IPS DF 4.7 (cell line): ENCODE measurements around the gene PRLH.

Experiments
- DNase-seq: peaks from one replicate; pipeline ENCODE4 v3.0.0-alpha.2; 2013; ENCODE audit warnings: low spot score; ENCODE audit errors: extremely low read depth

The PRLH gene

GRCh38 chr2:237539681-237540080, 26.7 kb upstream of the PRLH start:
- no peak for DNase-seq

DNA sequence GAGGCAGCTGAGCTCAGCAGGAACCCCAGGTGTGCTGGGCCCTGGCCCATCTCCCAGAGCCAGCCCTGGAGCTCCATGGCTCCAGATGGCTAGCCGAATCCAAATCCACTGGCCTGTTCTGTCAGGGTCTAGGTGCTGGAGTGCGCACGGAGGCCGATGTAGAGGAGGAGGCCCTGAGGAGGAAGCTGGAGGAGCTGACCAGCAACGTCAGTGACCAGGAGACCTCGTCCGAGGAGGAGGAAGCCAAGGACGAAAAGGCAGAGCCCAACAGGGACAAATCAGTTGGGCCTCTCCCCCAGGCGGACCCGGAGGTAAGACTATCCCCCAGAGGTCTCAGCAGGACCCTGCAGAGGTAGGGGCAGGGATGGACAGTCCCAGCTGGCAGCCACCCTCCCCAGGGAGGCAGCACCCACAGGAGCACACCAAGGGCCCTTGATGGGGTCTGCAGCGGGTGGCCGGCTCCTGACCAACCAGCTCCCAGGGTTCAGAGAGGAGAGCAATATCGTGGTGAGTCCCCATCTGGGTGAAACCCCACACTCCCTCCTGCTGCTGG, 26.1 kb upstream of the PRLH start:
- no peak for DNase-seq

DNA sequence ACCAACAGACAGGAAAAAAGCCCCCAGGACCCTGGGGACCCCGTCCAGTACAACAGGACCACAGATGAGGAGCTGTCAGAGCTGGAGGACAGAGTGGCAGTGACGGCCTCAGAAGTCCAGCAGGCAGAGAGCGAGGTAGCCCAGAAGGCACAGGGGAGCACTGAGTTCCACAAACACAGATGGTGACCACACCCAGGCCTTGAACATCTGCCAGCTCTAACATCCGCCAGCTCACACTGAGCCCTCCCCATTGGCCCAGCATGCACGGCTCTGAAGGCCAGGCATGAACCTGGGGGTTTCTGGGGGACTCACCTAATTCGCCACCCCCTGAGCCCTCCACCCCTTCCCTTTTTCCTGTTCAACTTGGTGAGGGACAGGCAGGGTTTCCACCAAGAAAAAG, 25.6 kb upstream of the PRLH start:
- DNase-seq, result no peak

DNA sequence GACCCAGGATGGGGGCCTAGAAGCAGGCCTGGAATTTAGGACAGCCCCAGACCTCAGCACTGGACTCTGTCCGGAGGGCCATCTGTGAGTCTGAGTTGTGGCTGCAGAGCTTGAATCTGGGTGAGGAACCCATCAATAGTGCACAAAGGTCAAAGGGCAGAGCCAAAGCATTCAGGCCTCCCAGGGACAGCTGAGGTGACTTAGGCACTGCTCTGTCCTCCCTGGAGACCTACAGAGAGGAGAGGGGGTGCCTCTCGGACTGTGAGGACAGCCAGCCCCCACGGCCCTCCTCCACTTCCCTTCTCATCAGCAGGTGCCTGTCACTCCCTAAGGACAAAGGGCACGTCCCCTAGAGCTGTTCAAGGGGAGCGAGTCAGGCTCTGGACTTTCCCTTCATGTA, 25.1 kb upstream of the PRLH start:
- no peak for DNase-seq

DNA sequence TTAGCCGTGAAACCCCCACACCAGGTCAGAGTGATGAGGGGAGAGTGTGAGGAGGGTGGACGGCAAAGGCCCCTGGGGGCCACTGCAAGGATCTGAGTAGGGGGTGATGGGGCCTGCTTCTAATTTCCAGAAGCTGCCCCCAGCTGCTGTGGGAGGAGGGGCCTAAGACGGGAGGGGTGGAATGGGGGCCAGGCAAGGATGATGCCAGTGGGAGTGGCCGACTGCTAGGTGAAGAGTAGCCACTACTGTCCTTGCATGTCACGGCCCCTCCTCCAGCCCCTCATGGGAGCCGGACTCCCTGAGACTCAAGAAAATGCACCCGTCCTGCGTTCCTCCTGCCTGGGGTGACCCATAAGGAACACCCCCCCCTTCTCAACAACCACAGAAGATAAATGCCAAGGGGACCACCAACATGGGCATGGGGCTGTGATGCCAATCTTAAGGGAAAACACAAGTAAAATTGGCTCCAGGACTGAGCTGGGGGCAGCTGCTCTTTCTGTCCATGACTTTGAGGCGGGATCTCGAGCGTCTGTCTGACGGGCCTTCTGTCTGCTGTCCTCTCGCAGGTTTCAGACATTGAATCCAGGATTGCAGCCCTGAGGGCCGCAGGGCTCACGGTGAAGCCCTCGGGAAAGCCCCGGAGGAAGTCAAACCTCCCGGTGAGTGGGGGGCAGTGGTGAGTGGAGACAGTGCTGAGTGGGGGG, 24.2 kb upstream of the PRLH start:
- DNase-seq, result no peak

DNA sequence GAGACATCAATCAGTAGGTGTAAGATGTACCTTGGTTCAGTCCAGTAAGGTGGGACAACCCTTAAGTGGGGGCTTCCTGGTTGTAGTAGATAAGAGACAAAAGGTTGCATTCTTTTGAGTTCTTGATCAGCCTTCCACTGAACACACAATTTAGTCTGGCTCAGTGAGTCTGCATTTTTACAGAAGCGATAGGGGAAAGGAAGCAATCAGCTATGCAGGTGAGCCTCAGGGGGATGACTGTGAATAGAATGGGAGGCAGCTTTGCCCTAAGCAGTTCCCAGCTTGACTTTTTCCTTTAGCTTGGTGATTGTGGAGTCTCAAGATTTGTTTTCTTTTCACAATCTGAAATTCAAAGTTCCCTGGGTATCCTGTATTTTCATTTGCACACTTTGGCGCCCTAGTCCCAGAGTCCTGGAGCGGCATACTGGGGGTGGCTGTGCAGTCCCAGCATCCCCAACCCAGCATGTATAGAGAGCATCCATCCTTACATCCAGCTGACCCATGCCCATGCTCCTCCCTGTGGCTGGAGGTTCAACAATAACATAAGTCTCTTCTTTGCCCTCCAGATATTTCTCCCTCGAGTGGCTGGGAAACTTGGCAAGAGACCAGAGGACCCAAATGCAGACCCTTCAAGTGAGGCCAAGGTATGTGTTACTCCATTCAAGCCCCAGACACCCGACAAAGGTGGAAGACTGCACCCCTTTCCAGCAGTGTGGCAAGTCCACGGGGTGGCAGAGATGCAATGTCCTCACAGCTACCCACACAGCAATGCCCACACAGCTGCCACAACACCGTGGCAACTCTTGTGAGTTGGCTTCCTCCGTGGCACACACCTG, 20.1 kb upstream of the PRLH start:
- DNase-seq, result no peak

- DNase-seq, result no peak
Observed at GRCh38 chr2:237546876-237547395, 19.4 kb upstream of the PRLH start.

GRCh38 chr2:237547841-237548416, 18.4 kb upstream of the PRLH start:
- DNase-seq, result no peak

- no peak for DNase-seq
Observed at GRCh38 chr2:237549216-237549615, 17.2 kb upstream of the PRLH start.

DNA sequence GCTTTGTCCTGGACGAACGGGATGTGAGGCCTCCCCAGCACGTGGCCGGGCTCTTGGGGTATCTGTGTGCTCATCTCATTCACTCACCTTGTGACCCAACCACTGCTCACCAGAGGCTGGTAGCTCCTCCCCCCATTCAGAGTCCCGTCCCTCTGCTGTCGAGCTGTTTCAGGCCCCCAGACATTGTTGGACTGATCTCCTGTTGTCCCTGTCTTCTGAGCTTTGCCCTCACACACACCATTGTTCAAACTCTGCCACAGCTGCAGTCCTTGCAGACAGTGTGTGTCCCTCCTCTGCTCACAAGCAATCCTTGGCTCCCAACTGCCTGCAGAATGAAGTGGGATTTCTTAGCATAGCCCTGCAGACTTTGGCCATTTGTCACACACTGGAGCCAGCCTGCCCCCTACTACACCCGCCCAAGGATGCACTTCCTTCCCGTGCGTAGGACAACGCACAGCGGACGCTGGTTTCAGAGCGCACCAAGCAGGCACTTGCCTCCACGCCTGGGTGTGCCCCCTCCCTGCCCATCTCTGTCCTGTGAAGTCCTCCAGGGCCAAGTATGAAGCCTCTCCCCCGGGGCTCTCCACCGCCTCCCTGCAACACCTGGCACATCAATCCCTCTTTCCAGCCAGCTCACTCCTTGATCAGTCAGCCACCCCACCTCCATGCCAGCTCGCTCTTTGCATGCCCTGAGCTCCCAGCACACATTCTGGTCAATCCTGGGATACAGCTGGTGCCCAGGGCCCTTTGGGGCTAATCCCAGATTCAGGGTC, 16.5 kb upstream of the PRLH start:
- DNase-seq, result no peak

DNA sequence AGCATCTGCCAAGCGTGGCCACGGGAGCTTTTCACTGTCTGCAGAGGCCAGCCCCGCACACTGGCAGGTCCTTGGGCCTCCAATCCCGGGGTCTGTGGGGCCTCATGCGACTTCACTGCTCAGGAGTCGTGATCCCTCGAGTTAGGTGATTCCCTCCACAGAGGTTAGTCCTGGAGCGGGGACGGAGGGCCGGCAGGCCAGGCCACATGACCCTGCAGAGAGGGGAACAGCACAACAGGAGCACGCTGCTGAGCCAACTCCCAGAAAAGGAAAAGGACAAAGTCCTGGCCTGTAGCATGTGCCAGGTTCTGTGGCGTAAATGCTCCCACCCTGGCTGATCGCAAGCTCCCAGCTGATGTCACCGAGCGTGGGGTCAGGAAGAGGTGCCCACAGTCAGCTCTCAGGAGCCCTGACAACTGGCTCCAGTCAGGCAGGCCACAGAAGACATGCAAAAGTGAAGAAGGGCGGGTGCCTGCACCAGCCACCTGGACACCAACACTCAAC, 15.3 kb upstream of the PRLH start:
- no peak for DNase-seq

DNA sequence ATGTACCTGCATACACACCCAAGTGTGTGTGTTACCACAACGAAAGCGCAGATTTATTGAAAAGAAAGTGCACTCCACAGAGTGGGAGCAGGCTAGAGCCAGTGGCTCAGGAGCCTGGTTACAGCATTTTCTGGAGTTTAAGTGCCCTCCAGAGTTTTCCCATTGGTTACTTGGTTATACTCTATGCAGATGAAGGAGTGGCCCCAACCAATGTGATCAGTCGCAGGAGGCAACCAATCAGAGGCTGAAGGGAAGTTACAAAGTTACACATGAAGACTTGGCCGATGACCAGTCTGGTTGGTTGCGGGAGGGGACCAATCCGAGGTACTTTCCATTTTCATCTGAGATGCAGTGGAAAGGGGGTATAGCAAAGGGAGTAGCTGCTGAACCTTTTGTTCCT, 13.5 kb upstream of the PRLH start:
- DNase-seq, result no peak

GRCh38 chr2:237553948-237554347, 12.4 kb upstream of the PRLH start:
- DNase-seq, result no peak

GRCh38 chr2:237555560-237555959, 10.8 kb upstream of the PRLH start:
- no peak for DNase-seq

- no peak for DNase-seq
Observed at GRCh38 chr2:237556773-237557632, 9.4 kb upstream of the PRLH start.

DNA sequence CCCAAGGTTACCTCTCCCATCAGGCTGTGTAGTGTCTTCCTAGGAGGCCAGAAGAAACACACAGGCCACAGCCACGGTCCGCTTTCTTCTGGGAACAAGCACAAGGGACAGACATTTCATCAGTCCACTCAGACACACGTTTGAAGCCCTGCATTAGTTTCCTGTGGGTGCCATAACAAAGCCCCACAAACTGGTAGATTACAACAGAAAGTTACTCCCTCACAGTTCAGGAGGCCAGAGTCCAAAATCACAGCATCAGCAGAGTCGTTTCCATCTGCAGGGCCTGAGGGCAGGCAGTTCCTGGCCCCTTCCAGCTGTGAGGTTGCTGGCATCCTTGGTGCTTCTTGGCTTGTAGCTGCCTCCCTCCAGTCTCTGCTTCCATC, 8.8 kb upstream of the PRLH start:
- DNase-seq, result no peak

- DNase-seq, result no peak
Observed at GRCh38 chr2:237558961-237559641, 7.3 kb upstream of the PRLH start.

DNA sequence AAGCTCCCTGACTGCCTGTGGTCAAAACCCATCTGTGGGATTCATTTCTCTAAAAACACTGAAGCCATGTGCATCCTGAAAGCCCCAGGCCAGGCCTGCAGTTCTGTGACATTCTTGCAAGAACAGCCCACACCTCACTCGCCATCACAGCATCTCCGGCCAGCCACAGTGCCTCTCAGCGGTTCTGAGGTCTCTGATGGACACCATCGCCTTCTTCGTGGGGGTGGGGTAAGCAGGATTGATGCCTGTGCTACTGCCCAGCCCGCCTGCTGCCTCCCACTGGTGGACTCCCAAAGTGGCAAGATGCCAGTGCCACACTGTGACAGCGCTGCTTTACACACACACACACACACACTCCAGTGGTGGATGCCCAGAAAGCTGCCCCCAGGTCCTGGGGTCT, 5.2 kb upstream of the PRLH start:
- no peak for DNase-seq

DNA sequence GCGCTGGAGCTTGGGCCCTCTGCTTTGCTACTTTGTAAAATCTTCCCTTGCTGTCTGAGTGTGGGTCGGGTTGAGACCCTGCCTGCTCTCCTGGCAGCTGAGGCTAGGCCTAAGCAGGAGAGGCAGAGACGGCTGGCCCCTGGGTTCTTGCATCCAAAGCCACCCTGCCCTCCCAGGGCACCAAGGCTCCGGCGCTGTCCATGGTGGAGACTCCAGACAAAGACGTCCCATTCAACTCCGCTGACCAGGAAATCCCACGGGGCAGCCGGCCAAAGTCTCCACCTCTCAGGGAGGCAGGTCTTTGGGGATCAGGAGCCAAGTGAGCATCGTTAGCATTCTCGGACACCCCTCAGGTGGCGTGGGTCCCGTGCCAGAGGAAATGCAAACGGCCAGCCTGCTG, 2.6 kb upstream of the PRLH start:
- DNase-seq, result no peak
